Spleen (tissue), 11 donors: ENCODE data around the gene CNPY1. TPM values are rescaled to one million over a fixed set of nuclear protein-coding genes. Genes with fewer than 3 reads are reported as not detected.

ENCODE experiments used
- DNase-seq: peaks from one replicate; pipeline ENCODE4 v3.0.0-alpha.2; 2020
- H3K27ac ChIP-seq, 8 donors: fragments of 200-600 bp; sonication (generic) in 7 of 8; 1 replicate in 4 of 8; 2 replicates in 4 of 8; pipeline versions ENCODE4 v1.5.0 to v1.8.0; 2016 to 2021; ENCODE audit warnings: inconsistent platforms in 4 of 8, mild to moderate bottlenecking in 4 of 8, moderate library complexity in 1 of 8
- H3K27me3 ChIP-seq, 7 donors: fragments of 200-600 bp; sonication (generic) in 6 of 7; replicated peaks in 1 of 7; 1 replicate in 4 of 7; 2 replicates in 3 of 7; pipeline versions ENCODE4 v1.5.0 to v1.8.0; 2016 to 2021; ENCODE audit warnings: inconsistent platforms in 3 of 7, mild to moderate bottlenecking in 1 of 7
- H3K36me3 ChIP-seq, 6 donors: fragments of 200-600 bp; sonication (generic) in 5 of 6; 1 replicate in 4 of 6; 2 replicates in 2 of 6; pipeline versions ENCODE4 v1.5.0 to v1.8.0; 2016 to 2021; ENCODE audit warnings: inconsistent platforms in 2 of 6
- H3K4me1 ChIP-seq, 6 donors: fragments of 200-600 bp; sonication (generic) in 5 of 6; 1 replicate in 3 of 6; 2 replicates in 3 of 6; pipeline versions ENCODE4 v1.5.0 to v1.8.0; 2016 to 2021; ENCODE audit warnings: inconsistent platforms in 3 of 6
- H3K4me3 ChIP-seq, 8 donors: fragments of 200-600 bp; sonication (generic) in 7 of 8; 1 replicate in 4 of 8; 2 replicates in 4 of 8; pipeline versions ENCODE4 v1.5.0 to v1.8.0; 2016 to 2021; ENCODE audit warnings: inconsistent platforms in 4 of 8, mild to moderate bottlenecking in 4 of 8, moderate library complexity in 2 of 8
- H3K9me3 ChIP-seq, 8 donors: fragments of 200-600 bp; sonication (generic) in 7 of 8; 1 replicate in 4 of 8; 2 replicates in 4 of 8; pipeline versions ENCODE4 v1.5.0 to v1.8.0; 2016 to 2021; ENCODE audit warnings: inconsistent platforms in 4 of 8
- CTCF ChIP-seq, 11 experiments: fragments of 200-600 bp in 7 of 11; fragments of 450-650 bp in 4 of 11; sonication (generic) in 4 of 11; IDR thresholded peaks in 8 of 11; conservative IDR thresholded peaks in 3 of 11; 1 replicate in 7 of 11; 2 replicates in 4 of 11; pipeline versions ENCODE4 v1.4.0 to v1.8.0; 2016 to 2021; ENCODE audit warnings: antibody characterized with exemption in 11 of 11, inconsistent platforms in 4 of 11, mild to moderate bottlenecking in 1 of 11
- POLR2A ChIP-seq, 3 donors: fragments of 450-650 bp; IDR thresholded peaks; one replicate each; pipeline ENCODE4 v1.5.1; 2017; ENCODE audit warnings: antibody characterized with exemption in 3 of 3, mild to moderate bottlenecking in 1 of 3
- POLR2AphosphoS5 ChIP-seq, 3 donors: sonication (generic); formaldehyde crosslinking; IDR thresholded peaks; one replicate each; pipeline ENCODE4 v1.5.1; 2017; ENCODE audit warnings: antibody characterized with exemption in 3 of 3
- whole genome bisulfite sequencing, 5 donors: extraction: QIAGEN DNeasy Blood & Tissue Kit in 3 of 5; methylation state at CpG; one replicate each; pipeline versions ENCODE4 v1.1.5 to v1.1.7; 2013 to 2018; 5-methylcytosine and 5-hydroxymethylcytosine counted together
- intact Hi-C: fragments of 100-400 bp; cut with DNase I; formaldehyde crosslinking; loops from one replicate; pipeline ENCODE4 v1.15.0; 2023; ENCODE audit warnings: low total_unique reads
- polyA plus RNA-seq, 3 donors: library from polyadenylated mRNA; stranded (reverse); fragments of 200-250 nt; gene quantifications; one replicate each; pipeline ENCODE4 v1.2.1, GENCODE V29; 2013
- total RNA-seq, 7 donors: library from RNA; depleted of rRNA in 3 of 7; stranded (reverse); fragments of >200 nt in 3 of 7; fragmentation: NEBNext Ultra II Directional in 4 of 7; extraction: Animal tissue kit (Norgen Biotek cat#: 25700) in 4 of 7; gene quantifications; one replicate each; pipeline versions ENCODE4 v1.1.0 to v1.2.1, GENCODE V29; 2016 to 2021
- donor health status: healthy with polysubstance abuse.
- donor health status: DM: no; HTN: no; CAD: no; lungs with moderate emphysema.
- donor health status: DM: no; HTN: no; CAD: no.
- donor health status: Bipolar disorder and iron deficiency.
- donor health status: healthy.
- donor health status: DM: no; HTN: no; CAD: no.
- donor health status: DM: yes; HTN: yes; CAD: no.

CNPY1 gene
- total and polyA plus RNA-seq, 10 donors, result not detected

- Histone ChIP-seq H3K4me3 (peak overlapping the region in 7 of 8 donors; percentile 0 to 58 (median 16)), H3K4me1 (peaks cover 12 to 38% (median 34%) of the 10 kb centered on the region in 6 donors), H3K27me3 (peaks cover 38 to 100% (median 100%) of the 10 kb centered on the region in 7 donors), H3K27ac (no peak overlapping the region), H3K9me3 (no peaks in the 10 kb centered on the region), H3K36me3 (no peaks in the 10 kb centered on the region)
- peak; percentile 74 for DNase-seq
- TF ChIP-seq POLR2AphosphoS5 (IDR thresholded peaks at IDR 0.05) (no peak), CTCF (IDR thresholded peaks at IDR 0.05 in 8 of 11, conservative IDR thresholded peaks at IDR 0.05 in 3 of 11) (no peak), POLR2A (IDR thresholded peaks at IDR 0.05) (no peak)
- WGBS, 5 donors, result 2 to 7% (median 4%) methylated on average over 34 to 78 of the region's 78 CpGs
- intact Hi-C loops, result loop anchor here (10.0 kb wide), 1 partner anchor 92 kb away; no protein-coding TSS in a partner anchor
Observed at GRCh38 chr7:155466814-155467733, 79.3 kb downstream of the CNPY1 start.

- Histone ChIP-seq H3K27ac (no peak overlapping the region), H3K4me1 (peaks cover 12 to 38% (median 34%) of the 10 kb centered on the region in 6 donors), H3K36me3 (no peaks in the 10 kb centered on the region), H3K27me3 (peaks cover 36 to 100% (median 100%) of the 10 kb centered on the region in 7 donors), H3K4me3 (peak overlapping the region in 6 of 8 donors; percentile 0 to 58 (median 16)), H3K9me3 (no peaks in the 10 kb centered on the region)
- intact Hi-C loops, result loop anchor here (10.0 kb wide), 1 partner anchor 91 kb away; no protein-coding TSS in a partner anchor
- peak; percentile 64 for DNase-seq
- 6 to 8% (median 7%) methylated on average over 17 to 42 of the region's 42 CpGs for WGBS, 5 donors
- TF ChIP-seq CTCF (IDR thresholded peaks at IDR 0.05 in 8 of 11, conservative IDR thresholded peaks at IDR 0.05 in 3 of 11) (no peak), POLR2A (IDR thresholded peaks at IDR 0.05) (no peak), POLR2AphosphoS5 (IDR thresholded peaks at IDR 0.05) (no peak)
Observed at GRCh38 chr7:155466142-155466813, 80.1 kb downstream of the CNPY1 start.

GRCh38 chr7:155465761-155466141, 80.6 kb downstream of the CNPY1 start:
- intact Hi-C loops, result loop anchor here (10.0 kb wide), 1 partner anchor 91 kb away; no protein-coding TSS in a partner anchor
- no peaks in the 10 kb centered on the region for H3K36me3 ChIP-seq
- TF ChIP-seq POLR2AphosphoS5 (IDR thresholded peaks at IDR 0.05) (no peak), CTCF (IDR thresholded peaks at IDR 0.05 in 8 of 11, conservative IDR thresholded peaks at IDR 0.05 in 3 of 11) (no peak), POLR2A (IDR thresholded peaks at IDR 0.05) (no peak)

More at GRCh38 chr7:155465761-155466141, 80.6 kb downstream of the CNPY1 start:
- H3K4me3 ChIP-seq, result peak overlapping the region in 1 of 8 donors; percentile 58
- no peak overlapping the region for H3K27ac ChIP-seq
- peaks cover 12 to 38% (median 34%) of the 10 kb centered on the region in 6 donors for H3K4me1 ChIP-seq
- peaks cover 33 to 100% (median 100%) of the 10 kb centered on the region in 7 donors for H3K27me3 ChIP-seq
- DNase-seq, result no peak
- 10 to 16% (median 15%) methylated on average over 9 of the region's 9 CpGs for WGBS, 5 donors
- H3K9me3 ChIP-seq, result no peaks in the 10 kb centered on the region
